NCI-H2227 (cell line): ENCODE data around the gene UBAP1.
"Not testable (repeated sequence)": the region's sequence is repeated elsewhere in the genome, so short reads cannot be mapped to it uniquely, and the experiment has no call there.

Experiments
- DNase-seq: peaks from one replicate; lab custom pipeline; 2025; ENCODE audit not compliant: unreplicated experiment; lab: John Stamatoyannopoulos, UW

The UBAP1 gene

GRCh38 chr9:34179213-34180136 lies 632 bp downstream of the UBAP1 start:
- DNase-seq = peak; percentile 71

- DNase-seq = no peak
Measured at GRCh38 chr9:34185778-34186551, 7.1 kb downstream of the UBAP1 start.

- no peak for DNase-seq
Measured at GRCh38 chr9:34187891-34188240, 9.0 kb downstream of the UBAP1 start.

GRCh38 chr9:34190996-34191892 lies 12.4 kb downstream of the UBAP1 start:
- peak; percentile 61 for DNase-seq

GRCh38 chr9:34195143-34195542 lies 16.3 kb downstream of the UBAP1 start:
- no peak for DNase-seq

GRCh38 chr9:34197286-34197685 lies 18.4 kb downstream of the UBAP1 start:
- DNase-seq = not testable (repeated sequence)

- DNase-seq = no peak
Measured at GRCh38 chr9:34197756-34198711, 19.2 kb downstream of the UBAP1 start.

- no peak for DNase-seq
Measured at GRCh38 chr9:34200092-34200491, 21.2 kb downstream of the UBAP1 start.

- no peak for DNase-seq
Measured at GRCh38 chr9:34203275-34203991, 24.6 kb downstream of the UBAP1 start.

- DNase-seq = no peak
Measured at GRCh38 chr9:34203992-34204635, 25.3 kb downstream of the UBAP1 start.

- DNase-seq = no peak
Measured at GRCh38 chr9:34205102-34205501, 26.3 kb downstream of the UBAP1 start.

GRCh38 chr9:34206561-34206960 lies 27.7 kb downstream of the UBAP1 start:
- DNase-seq = no peak

- DNase-seq = no peak
Measured at GRCh38 chr9:34211395-34211794, 32.6 kb downstream of the UBAP1 start.

- not testable (repeated sequence) for DNase-seq
Measured at GRCh38 chr9:34214354-34215000, 35.6 kb downstream of the UBAP1 start.

- no peak for DNase-seq
Measured at GRCh38 chr9:34216325-34216724, 37.5 kb downstream of the UBAP1 start.

- not testable (repeated sequence) for DNase-seq
Measured at GRCh38 chr9:34217015-34217414, 38.2 kb downstream of the UBAP1 start.

- no peak for DNase-seq
Measured at GRCh38 chr9:34218446-34218845, 39.6 kb downstream of the UBAP1 start.

- no peak for DNase-seq
Measured at GRCh38 chr9:34219421-34219820, 40.6 kb downstream of the UBAP1 start.
